PC-3 (cell line): ENCODE data around the gene STK32C. TPM values are rescaled to one million over a fixed set of nuclear protein-coding genes. Genes with fewer than 3 reads are reported as not detected.

Experiments
- ATAC-seq: fragments of 200-7000 bp; cut with Tn5 transposase; 2 replicates; pipeline ENCODE4 v1.9.1; 2020; ENCODE audit warnings: mild to moderate bottlenecking, moderate library complexity
- BruUV-seq: library from RNA; stranded (reverse); fragments of 400-500 nt; replicated peaks from 2 replicates; lab custom pipeline; 2021; lab: Mats Ljungman, UMichigan
- CTCF ChIA-PET: fragments of 300-600 bp; sonication (Branson Sonifier 250); formaldehyde crosslinking; loops from one replicate; lab custom pipeline; 2022; ENCODE audit warnings: antibody characterized with exemption; lab: Charles Lee
- POLR2A ChIA-PET: fragments of 300-600 bp; sonication (Branson Sonifier 250); formaldehyde crosslinking; loops from one replicate; lab custom pipeline; 2022; ENCODE audit warnings: antibody characterized with exemption; ENCODE audit not compliant: unreplicated experiment; lab: Charles Lee
- DNase-seq: peaks from one replicate; pipeline ENCODE4 v3.0.0-alpha.2; 2015
- H2AFZ ChIP-seq: fragments of 300-600 bp; sonication (generic); 2 replicates; pipeline ENCODE4 v1.6.0; 2016; ENCODE audit warnings: antibody characterized with exemption, low read length
- H3F3A ChIP-seq: fragments of 300-600 bp; sonication (generic); one replicate; pipeline ENCODE4 v1.6.0; 2017; ENCODE audit warnings: antibody characterized with exemption, low read length, control low read depth, mild to moderate bottlenecking; ENCODE audit not compliant: unreplicated experiment
- H3K27ac ChIP-seq: fragments of 300-600 bp; sonication (generic); 2 replicates; pipeline ENCODE4 v1.5.1; 2016; ENCODE audit warnings: mild to moderate bottlenecking, low read length
- H3K27me3 ChIP-seq: fragments of 300-600 bp; sonication (generic); 2 replicates; pipeline ENCODE4 v1.6.1; 2016; ENCODE audit warnings: low read length, mixed read lengths
- H3K36me3 ChIP-seq: fragments of 300-600 bp; sonication (generic); 2 replicates; pipeline ENCODE4 v1.6.1; 2016; ENCODE audit warnings: low read depth, mixed run types, low read length, mixed read lengths
- H3K4me1 ChIP-seq: fragments of 300-600 bp; sonication (generic); 2 replicates; pipeline ENCODE4 v1.5.1; 2016; ENCODE audit warnings: low read length; ENCODE audit not compliant: insufficient read depth
- H3K4me2 ChIP-seq: fragments of 300-600 bp; sonication (generic); 2 replicates; pipeline ENCODE4 v1.6.0; 2016; ENCODE audit warnings: low read length
- H3K4me3 ChIP-seq: fragments of 300-600 bp; sonication (generic); 2 replicates; pipeline ENCODE4 v1.5.1; 2016; ENCODE audit warnings: mild to moderate bottlenecking, low read length, mixed read lengths
- H3K79me2 ChIP-seq: fragments of 300-600 bp; sonication (generic); 2 replicates; pipeline ENCODE4 v1.6.1; 2017; ENCODE audit warnings: low read length, mixed read lengths
- H3K9ac ChIP-seq: fragments of 300-600 bp; sonication (generic); 2 replicates; pipeline ENCODE4 v1.6.0; 2016; ENCODE audit warnings: mild to moderate bottlenecking, low read length
- H3K9me2 ChIP-seq: fragments of 300-600 bp; sonication (generic); replicated peaks from 2 replicates; pipeline ENCODE4 v1.6.1; 2016; ENCODE audit warnings: mixed run types, low read length, mixed read lengths
- H3K9me3 ChIP-seq: fragments of 300-600 bp; sonication (generic); 2 replicates; pipeline ENCODE4 v1.6.1; 2016; ENCODE audit warnings: low read length, mixed read lengths
- H4K20me1 ChIP-seq: fragments of 300-600 bp; sonication (generic); 2 replicates; pipeline ENCODE4 v1.6.1; 2016; ENCODE audit warnings: low read length, mixed read lengths
- EZH2 ChIP-seq: fragments of 300-600 bp; sonication (generic); IDR thresholded peaks from one replicate; pipeline ENCODE4 v1.6.1; 2017; ENCODE audit warnings: antibody characterized with exemption, mild to moderate bottlenecking, low read length; ENCODE audit not compliant: unreplicated experiment
- EZH2phosphoT487 ChIP-seq: fragments of 300-600 bp; sonication (generic); IDR thresholded peaks from 2 replicates; pipeline ENCODE4 v1.6.1; 2018; ENCODE audit warnings: mild to moderate bottlenecking, antibody characterized with exemption, low read length, borderline replicate concordance
- intact Hi-C: fragments of 100-400 bp; cut with micrococcal nuclease; formaldehyde crosslinking; loops from 2 replicates; pipeline ENCODE4 v1.9.0; 2023
- total RNA-seq: library from RNA; depleted of rRNA; stranded (reverse); fragments of >200 nt; gene quantifications from 2 replicates; pipeline ENCODE4 v1.2.3, GENCODE V29; 2014
- TF ChIP-seq, protein P1 (sequence below): fragments of 300-600 bp; sonication (generic); conservative IDR thresholded peaks from 2 replicates; pipeline ENCODE4 v1.5.1; 2017; ENCODE audit warnings: antibody characterized with exemption, low read depth, mild to moderate bottlenecking, low read length

STK32C gene
- total RNA-seq, 1 experiment from 2014 or later, result 28.3 TPM

DNA sequence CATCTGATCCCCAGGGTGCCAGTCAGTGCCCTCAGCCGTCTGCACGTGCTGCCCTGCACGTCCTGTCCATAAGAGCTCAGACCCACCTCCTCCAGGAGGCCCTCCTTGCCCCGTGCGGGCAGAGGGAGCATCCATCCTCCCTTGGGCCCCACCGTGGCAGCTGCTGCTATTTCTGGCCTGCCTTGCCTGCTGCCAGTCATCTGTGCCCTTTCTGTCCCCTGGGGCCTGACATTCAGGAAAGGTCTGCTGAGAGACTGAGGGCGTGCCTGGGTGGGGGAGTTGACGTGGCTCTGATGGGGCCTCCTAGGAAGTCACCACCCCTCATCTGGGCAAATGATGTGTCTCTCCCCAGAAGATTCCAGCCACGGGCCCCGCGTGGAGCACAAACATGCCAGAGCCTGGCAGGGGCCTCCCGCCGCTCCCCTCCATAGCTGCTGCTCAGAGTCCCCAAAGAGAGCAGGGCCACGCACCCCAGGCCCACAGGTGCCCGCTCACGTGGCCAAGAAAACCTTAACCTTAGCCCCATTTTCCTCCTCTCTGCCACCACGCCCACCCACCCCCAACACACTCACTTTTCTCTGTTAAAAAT lies 99.2 kb downstream of the STK32C start:
- Histone ChIP-seq H3F3A (no peaks in the 10 kb centered on the region), H3K4me1 (no peaks in the 10 kb centered on the region), H3K9ac (no peak overlapping the region), H3K36me3 (no peaks in the 10 kb centered on the region), H3K27ac (no peak overlapping the region), H2AFZ (no peak overlapping the region), H3K9me3 (no peaks in the 10 kb centered on the region), H3K27me3 (no peaks in the 10 kb centered on the region), H3K4me2 (no peak overlapping the region), H3K9me2 (no peaks in the 10 kb centered on the region), H4K20me1 (no peaks in the 10 kb centered on the region), H3K79me2 (no peaks in the 10 kb centered on the region), H3K4me3 (no peak overlapping the region)
- no peak for TF ChIP-seq EZH2phosphoT487
- no peak for TF ChIP-seq EZH2
- TF ChIP-seq, protein P1, sequence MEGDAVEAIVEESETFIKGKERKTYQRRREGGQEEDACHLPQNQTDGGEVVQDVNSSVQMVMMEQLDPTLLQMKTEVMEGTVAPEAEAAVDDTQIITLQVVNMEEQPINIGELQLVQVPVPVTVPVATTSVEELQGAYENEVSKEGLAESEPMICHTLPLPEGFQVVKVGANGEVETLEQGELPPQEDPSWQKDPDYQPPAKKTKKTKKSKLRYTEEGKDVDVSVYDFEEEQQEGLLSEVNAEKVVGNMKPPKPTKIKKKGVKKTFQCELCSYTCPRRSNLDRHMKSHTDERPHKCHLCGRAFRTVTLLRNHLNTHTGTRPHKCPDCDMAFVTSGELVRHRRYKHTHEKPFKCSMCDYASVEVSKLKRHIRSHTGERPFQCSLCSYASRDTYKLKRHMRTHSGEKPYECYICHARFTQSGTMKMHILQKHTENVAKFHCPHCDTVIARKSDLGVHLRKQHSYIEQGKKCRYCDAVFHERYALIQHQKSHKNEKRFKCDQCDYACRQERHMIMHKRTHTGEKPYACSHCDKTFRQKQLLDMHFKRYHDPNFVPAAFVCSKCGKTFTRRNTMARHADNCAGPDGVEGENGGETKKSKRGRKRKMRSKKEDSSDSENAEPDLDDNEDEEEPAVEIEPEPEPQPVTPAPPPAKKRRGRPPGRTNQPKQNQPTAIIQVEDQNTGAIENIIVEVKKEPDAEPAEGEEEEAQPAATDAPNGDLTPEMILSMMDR, result no peak
- CTCF ChIA-PET, result no interaction called here
- POLR2A ChIA-PET, result no interaction called here
- ATAC-seq, result no peak
- no TSS peak for BruUV-seq
- intact Hi-C loops, result no loop called here
- DNase-seq, result no peak

DNA sequence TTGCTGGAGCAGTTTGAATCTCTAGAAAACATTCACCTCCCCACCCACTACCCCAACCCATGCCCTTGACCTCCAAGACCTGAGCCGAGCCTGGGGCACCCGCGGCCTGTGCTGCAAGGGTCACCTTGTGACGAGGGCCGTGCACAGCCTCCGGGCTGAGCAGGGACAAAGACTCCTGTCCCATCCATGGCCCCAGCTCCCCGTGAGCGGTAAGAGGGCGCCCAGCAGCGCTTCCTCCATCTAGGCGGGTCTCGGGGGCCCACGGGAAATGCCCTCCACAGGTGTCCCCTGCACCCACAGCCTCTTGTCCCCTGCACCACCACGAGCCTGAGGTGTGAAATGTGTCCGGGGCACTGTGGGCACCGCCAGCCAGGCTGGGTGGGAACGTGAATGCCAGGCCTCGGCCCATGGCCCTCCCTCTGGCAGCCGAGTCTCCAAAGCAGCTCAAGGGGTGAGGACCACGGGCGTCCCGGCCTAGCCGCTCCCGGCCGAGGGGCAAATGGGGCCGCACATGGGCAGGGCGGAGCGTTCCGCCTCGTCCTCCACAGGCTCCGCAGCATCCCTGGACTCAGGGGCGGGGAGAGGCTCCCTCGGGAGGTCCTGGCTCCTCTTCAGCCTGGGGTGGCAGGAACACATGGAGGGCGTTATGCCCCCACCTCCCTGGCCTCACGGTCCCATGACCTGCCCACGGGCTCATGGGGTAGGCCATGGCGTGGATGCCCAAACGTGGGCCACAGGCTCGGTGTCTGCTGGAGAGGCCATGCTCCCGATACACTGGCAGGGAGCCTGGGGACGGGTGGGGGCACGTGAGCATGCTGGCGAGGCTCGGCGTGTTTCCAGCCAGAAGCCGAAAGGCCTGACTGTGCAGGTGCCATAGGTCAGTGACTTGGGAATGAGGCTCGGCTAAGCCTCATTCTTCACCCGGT lies 100.0 kb downstream of the STK32C start:
- Histone ChIP-seq H3F3A (no peaks in the 10 kb centered on the region), H3K27ac (no peak overlapping the region), H3K4me3 (no peak overlapping the region), H4K20me1 (no peaks in the 10 kb centered on the region), H3K4me1 (no peaks in the 10 kb centered on the region), H3K9me3 (no peaks in the 10 kb centered on the region), H2AFZ (no peak overlapping the region), H3K27me3 (no peaks in the 10 kb centered on the region), H3K4me2 (no peak overlapping the region), H3K9me2 (no peaks in the 10 kb centered on the region), H3K36me3 (no peaks in the 10 kb centered on the region), H3K79me2 (no peaks in the 10 kb centered on the region), H3K9ac (no peak overlapping the region)
- no peak for TF ChIP-seq EZH2
- TF ChIP-seq EZH2phosphoT487, result no peak
- TF ChIP-seq, protein P1, result no peak
- ATAC-seq, result no peak
- DNase-seq, result no peak
- intact Hi-C loops, result no loop called here
- BruUV-seq, result no TSS peak
- POLR2A ChIA-PET, result no interaction called here
- CTCF ChIA-PET, result no interaction called here
